ENCODE results near the gene RETREG2.

Gene RETREG2

DNA sequence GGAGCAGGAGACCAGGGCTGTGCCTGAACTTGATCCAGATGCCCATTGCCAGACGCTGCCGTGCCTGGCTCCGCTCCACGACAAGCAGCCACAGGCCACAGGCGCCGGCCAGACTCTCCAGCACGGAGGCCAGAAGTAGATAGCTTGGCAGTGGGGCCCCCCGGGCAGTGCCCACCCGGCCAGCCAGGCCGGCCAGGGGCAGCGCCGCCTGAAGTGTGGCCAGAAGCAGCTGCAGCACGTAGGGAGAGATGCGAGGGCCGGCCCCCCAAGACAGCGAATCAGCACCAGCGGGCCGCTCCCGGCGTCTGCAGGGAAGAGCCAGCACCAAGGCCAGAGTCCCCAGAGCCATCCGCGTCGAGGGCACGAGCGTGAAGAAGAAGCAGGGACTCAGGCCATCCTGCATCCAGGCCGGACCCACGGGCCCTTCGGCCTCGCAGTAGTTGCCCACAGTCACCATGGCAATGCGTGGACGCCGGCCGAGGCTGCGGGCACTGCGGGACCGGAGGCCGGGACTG lies 40.2 kb downstream of the RETREG2 start:
- H3K4me1 Mint-ChIP-seq = peaks cover 41% of the 10 kb centered on the region
- H3K27ac Mint-ChIP-seq = peak overlapping the region; percentile 93 to 99 (median 97)
- H3K9me3 Mint-ChIP-seq = no peaks in the 10 kb centered on the region

DNA sequence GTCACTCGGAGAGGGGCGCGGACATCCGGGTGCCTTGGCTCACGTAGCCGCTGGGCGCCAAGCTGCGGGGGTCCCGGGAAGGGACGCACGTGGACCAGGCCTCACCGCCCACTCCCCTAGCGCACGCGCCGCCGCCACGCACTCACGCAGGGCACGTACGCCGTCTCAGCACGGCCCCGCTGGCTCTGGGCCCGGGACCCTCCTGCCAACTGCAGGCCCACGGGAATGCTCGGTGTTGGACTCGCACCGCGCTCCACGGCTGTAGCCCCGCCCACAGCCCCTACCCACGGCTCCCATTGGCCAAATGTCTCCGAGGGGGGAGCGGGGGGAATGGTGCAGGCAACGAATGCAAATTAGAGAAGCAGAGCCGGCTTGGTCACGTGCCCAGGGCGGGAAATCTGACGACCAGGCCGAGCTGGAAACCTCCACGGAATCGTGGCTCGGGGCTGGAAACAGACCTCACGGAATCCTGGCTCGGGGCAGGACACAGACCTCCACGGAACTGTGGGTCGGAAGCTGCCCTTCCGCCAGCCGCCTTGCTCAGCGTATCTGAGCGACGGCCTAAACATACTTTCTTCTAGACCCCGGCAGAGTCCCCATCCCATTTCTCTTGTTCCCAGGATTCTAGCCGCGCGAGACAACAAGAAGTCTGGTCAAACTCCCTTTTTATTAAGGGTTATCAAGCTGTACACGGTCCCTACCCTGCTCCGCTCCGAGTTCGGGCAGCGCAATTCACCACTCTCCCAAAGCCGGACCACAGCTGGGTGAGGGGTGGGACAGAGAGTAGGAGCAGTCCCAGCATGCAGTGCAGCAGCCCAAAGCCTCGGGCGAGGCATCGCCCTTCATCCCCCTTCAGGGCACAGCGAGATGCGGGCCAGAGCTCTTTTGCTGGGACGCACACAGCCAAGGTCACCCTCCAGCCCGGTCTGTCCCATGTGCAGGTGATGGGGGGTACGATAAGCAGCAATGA lies 40.9 kb downstream of the RETREG2 start, which contains the start of gene ABCB6:
ABCB6 (minus strand) TSS at position 227 of the 970 bp plus-strand sequence. CDS start 285 bp downstream, outside the sequence.
- TF ChIP-seq, protein P1, sequence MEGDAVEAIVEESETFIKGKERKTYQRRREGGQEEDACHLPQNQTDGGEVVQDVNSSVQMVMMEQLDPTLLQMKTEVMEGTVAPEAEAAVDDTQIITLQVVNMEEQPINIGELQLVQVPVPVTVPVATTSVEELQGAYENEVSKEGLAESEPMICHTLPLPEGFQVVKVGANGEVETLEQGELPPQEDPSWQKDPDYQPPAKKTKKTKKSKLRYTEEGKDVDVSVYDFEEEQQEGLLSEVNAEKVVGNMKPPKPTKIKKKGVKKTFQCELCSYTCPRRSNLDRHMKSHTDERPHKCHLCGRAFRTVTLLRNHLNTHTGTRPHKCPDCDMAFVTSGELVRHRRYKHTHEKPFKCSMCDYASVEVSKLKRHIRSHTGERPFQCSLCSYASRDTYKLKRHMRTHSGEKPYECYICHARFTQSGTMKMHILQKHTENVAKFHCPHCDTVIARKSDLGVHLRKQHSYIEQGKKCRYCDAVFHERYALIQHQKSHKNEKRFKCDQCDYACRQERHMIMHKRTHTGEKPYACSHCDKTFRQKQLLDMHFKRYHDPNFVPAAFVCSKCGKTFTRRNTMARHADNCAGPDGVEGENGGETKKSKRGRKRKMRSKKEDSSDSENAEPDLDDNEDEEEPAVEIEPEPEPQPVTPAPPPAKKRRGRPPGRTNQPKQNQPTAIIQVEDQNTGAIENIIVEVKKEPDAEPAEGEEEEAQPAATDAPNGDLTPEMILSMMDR (IDR thresholded peaks at IDR 0.05; ENCODE audit: unreplicated experiment in 3 of 3) = no peak
- H3K27ac Mint-ChIP-seq = peak within 1 kb of the TSS; percentile 93 to 99 (median 97)
- no peaks in the 10 kb centered on the region for H3K27me3 Mint-ChIP-seq (ENCODE audit: low read depth)
- H3K9me3 Mint-ChIP-seq = no peaks in the 10 kb centered on the region
- peaks cover 41% of the 10 kb centered on the region for H3K4me1 Mint-ChIP-seq
- H3K36me3 Mint-ChIP-seq (ENCODE audit: low read depth) = peaks cover 28% of the 10 kb centered on the region
- peak within 1 kb of the TSS; percentile 91 to 96 (median 94) for H3K4me3 Mint-ChIP-seq

More for the DNA sequence above, 40.2 kb downstream of the RETREG2 start:
- H3K4me3 Mint-ChIP-seq = peak overlapping the region; percentile 91 to 96 (median 94)
- TF ChIP-seq, protein P1 (IDR thresholded peaks at IDR 0.05; ENCODE audit: unreplicated experiment in 3 of 3) = peak in 1 of 3 experiments; percentile 8
- no peaks in the 10 kb centered on the region for H3K27me3 Mint-ChIP-seq (ENCODE audit: low read depth)
- H3K36me3 Mint-ChIP-seq (ENCODE audit: low read depth) = peaks cover 24% of the 10 kb centered on the region

DNA sequence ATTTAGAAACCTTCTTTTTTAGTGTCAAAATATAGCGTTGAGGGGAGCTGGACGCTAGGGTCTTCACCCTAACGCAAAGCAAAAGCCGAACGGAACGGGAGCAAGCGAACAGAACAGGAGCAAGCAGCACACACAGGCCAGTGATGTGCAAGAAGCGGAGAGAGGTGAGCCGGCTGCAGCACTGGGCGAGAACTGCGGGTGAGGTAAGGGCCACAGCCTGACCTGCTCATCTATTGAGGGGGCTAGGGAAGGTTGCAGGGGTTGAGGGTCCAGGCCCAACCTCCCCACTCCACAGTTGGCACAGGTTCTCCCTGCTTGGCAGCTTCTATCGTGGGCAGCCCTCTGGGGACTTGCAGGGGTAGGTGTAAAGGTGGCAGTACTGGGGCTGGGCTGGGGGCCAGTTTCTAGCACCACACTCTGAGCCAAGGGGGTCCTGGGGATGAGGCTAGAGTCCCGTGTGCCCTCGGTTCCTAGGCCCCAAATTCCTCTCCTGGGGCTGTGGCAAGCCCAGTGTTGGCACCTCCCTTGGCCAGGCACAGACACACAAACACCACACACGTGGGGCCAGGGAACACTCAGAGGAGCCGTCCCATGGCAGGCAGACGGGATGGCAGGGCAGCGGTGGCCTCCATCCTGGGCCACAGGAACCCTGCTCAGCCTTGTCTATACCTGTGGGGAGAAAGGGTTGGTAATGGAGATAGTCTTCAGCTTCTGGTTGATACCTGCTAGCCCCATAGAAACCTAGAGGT lies 41.9 kb downstream of the RETREG2 start:
- peak overlapping the region; percentile 5 to 96 (median 94) for H3K4me3 Mint-ChIP-seq
- peaks cover 38% of the 10 kb centered on the region for H3K4me1 Mint-ChIP-seq
- H3K27me3 Mint-ChIP-seq (ENCODE audit: low read depth) = no peaks in the 10 kb centered on the region
- H3K27ac Mint-ChIP-seq = peak overlapping the region in 2 of 3 experiments; percentile 65 to 90
- H3K9me3 Mint-ChIP-seq = no peaks in the 10 kb centered on the region
- peaks cover 30% of the 10 kb centered on the region for H3K36me3 Mint-ChIP-seq (ENCODE audit: low read depth)
- TF ChIP-seq, protein P1 (IDR thresholded peaks at IDR 0.05; ENCODE audit: unreplicated experiment in 3 of 3) = no peak

DNA sequence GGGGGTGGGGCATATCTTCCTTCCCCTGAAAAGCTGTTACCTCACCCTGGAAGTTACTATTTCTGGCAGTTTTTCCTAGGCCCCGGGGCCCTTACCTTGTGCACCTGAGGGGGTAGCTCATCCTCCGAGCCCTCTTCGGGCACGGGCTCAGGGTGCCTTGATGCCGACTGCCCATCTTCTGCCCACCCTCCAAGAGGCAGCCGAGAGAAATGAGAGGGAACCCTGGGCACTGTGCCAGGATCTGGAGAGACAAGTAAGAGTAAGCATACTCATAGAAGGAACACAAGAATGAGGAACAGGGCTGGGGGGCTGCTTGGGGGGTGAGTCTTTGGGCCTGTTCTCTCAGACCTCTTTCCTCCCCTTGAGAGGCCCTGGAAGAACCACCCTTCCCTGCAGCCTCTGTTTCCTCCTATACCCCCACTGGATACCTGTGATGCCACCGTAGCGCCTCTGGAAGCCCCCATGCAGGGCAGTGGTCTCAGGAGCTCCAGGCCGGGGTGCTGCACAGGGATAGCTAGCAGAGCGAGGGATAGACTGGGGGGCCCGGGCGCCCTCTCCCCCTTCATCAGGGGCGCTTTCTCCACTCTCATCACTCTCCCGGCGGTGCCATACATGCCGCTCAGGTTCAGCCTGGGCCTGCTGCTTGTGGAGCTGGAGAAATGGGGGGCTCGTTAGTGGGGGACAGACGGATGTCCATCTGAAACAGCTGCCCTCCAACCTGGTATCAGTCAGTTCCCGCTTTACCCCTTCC lies 42.8 kb downstream of the RETREG2 start:
- Mint-ChIP-seq H3K27me3 (ENCODE audit: low read depth) (no peaks in the 10 kb centered on the region), H3K27ac (no peak overlapping the region)

More for the DNA sequence above, 42.8 kb downstream of the RETREG2 start:
- TF ChIP-seq, protein P1 (IDR thresholded peaks at IDR 0.05; ENCODE audit: unreplicated experiment in 3 of 3) = no peak
- H3K4me1 Mint-ChIP-seq = peaks cover 36% of the 10 kb centered on the region
- no peaks in the 10 kb centered on the region for H3K9me3 Mint-ChIP-seq
- no peak overlapping the region for H3K4me3 Mint-ChIP-seq
- H3K36me3 Mint-ChIP-seq (ENCODE audit: low read depth) = peaks cover 35% of the 10 kb centered on the region

All from nephron (organoid).